Activated naive CD4-positive, alpha-beta T cell (primary cell): ENCODE data around the gene XPR1.

Experiments
- DNase-seq, 4 experiments: peaks; one replicate each; lab custom pipeline; 2025; lab: John Stamatoyannopoulos, UW

Gene XPR1

GRCh38 chr1:180892272-180892671 is 260.4 kb downstream of the XPR1 start:
- no peak for DNase-seq

DNA sequence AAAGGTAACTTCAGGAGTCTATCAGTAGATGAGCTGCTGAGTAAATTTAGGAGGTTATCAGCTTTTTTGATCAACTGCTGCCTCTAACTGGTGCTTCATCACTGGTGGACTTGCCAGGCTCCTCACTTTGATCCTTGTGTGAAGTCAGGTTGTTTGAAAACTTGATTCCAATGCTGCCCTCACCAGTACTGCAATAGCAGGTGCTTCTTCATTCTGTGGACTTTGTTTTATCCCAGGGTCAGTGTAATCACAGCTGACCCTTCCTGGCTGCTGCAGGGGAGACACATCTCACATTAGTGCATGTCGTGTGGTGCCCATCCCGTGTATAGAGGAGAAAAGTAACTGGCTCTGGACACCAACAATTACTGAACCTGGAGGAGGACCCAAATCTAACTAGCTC is 260.9 kb downstream of the XPR1 start:
- no peak for DNase-seq

- DNase-seq: no peak
These were observed 261.8 kb downstream of the XPR1 start for GRCh38 chr1:180893614-180894013.

DNA sequence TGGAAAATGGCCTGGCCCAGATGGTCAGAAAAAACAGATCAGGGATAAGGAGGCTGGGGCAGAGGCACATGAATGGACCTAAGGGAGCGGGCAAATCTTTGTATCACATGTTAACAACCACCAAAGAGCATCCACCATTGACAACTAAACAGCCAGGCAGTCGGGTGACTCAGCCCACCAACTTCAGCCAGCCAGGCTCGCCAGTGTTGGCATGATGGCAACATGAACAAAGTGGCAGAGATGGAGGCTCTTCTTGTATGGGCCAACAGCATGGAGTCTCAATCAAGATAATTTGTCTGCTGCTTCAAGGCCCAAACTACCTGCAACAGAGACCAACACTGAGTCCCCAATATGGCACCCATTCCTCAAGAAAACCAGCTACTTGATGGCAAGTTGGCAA is 264.3 kb downstream of the XPR1 start:
- no peak for DNase-seq

DNA sequence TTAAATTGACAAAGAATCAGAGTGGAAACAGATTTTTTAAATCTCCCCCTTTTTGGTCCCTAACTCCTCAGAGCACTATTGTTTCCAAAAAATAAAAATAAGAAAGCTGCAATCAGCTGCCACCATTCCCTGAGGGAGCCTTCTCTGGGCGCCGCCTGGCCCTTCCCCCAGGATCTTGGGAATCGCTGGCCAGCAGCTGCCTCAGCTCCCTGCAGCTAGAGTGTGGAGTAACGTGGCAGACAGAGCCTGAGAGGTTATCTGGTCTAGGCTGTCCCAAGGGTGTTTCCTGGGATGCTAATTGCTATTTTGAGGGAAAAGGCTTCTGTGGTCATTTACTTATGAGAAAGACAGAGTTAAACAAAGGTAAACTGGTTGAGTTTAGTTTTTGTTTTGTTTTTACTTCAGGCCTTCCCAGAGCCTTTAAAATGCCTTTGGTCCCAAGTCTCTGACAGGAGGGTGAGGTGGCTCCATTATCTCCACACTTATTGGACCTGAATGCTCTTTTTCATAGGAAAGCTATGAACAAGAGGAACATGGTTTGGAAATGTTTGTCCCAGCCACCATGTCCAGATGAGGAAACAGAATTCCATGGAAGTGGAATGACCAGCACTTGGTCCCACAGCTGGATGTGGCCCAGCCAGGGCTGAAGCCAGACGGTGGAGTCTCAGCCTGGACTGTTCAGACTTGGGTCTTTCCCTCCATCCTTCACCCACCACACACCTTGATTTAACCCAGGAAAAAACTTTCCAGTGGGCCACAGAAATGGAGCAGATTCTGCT is 266.8 kb downstream of the XPR1 start:
- no peak for DNase-seq

- no peak for DNase-seq
These were observed 267.4 kb downstream of the XPR1 start for GRCh38 chr1:180899262-180899661.

DNA sequence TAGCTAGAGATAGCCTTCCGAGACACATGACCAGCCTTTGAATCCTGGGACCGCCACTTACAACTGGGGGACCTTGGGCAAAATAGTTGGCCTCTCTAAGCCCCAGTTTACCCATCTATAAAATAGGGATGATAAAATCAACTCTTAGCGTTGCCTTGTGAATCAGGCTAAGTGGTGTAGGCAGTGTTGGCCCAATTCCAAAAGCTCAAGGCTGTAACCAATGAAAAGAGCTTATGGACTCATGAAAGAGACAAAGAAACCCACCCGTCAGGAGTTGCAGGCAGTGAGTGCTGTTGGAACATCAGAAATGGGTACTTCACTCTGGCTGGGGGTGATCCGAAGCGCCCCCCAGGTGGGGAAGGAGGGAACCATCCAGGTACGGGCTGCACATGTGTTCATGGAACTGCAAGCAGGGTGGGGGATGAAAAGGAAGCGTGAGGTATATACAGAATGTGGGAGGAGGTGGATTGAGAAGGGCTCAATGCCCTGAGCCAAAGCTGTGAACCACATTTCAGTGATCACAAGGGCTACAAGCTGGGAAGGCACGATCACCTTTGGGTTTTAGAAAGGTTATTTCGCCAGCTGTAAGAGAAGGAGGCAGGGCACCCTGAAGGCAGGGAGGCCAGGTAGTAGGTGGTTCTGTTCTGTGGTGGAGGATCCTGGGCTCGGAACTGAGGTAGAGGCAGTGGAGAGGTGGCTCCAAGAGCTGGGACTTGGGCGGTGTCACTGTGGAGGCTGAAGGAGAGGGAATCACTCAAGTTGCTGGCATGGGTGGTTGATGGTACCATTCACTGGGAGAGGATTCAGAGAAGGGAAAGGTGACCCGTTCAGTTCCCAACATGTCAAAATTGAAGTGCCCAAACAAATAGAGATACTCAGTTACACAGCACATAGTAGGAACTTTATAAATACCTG is 269.5 kb downstream of the XPR1 start:
- no peak for DNase-seq

DNA sequence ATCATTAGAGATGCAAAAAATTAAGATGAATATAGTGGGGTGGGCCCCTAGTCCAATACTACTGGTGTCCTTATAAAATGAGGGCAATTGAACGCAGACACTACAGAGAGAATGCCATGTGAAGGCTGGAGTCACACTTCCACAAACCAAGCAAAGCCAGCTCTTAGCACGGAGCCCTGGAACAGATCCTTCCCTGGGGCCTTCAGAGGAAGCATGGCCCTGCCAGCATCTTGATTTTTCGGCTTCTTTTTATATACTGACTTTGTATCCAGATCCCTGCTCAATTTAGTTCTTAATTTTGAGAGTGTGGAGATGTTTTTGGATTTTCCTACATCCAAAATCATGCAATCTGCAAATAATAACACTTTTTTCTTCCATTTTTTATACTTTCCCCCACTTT is 270.7 kb downstream of the XPR1 start:
- no peak for DNase-seq

GRCh38 chr1:180905927-180906326 is 274.1 kb downstream of the XPR1 start:
- no peak for DNase-seq

DNA sequence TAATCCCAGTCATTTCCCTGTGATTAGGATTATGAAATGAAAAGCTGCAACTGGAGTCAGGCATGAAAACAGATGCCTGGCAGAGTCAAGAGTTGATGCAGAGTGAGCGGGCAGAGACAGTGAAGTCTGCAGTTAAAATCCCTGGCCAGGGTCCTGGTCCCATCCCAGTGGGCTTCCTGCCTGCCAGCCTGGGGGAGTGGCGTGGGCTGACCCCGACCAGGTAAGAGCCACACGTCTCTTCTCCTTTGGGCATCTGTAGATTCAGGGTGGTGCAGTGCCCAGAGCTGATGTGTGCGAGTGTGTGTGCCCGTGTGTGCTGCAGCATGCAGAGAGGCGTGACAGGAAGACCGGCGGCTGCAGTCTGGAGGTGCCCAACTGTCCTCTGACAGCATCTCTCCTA is 274.7 kb downstream of the XPR1 start:
- DNase-seq: no peak

DNA sequence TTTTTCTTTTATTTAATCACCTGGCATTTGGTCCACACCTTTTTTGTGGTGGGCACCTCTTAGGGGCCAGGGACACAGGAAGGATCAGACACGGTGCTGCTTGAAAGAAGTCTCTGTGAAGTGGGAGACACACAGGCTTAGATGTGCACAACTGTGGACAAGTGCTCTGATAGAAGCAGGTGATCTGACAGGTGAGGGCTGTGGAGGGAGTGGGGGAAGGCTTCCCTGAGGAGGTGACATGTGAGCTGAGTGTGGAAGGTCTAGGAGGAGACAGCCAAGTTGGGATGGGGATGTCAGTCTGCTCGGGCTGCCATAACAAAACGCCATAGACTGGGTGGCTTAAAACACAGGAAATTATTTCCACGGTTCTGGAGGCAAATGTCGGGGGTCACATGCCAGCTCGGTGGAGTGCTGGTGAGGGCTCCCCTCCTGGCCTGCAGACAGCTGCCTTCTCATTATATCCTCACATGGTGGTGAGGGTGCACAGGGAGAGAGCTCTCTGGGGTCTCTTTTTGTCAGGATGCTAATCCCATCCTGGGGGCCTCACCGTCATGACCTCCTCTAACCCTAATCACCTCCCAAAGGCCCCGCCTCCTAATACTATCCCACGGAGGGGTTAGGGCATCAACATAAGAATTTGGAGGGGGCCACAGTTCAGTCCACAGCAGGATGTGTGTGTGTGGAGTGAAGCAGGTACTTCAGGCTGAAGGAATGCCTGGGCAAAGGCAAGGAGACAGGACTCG is 275.7 kb downstream of the XPR1 start:
- no peak for DNase-seq

GRCh38 chr1:180908074-180908765 is 276.4 kb downstream of the XPR1 start:
- no peak for DNase-seq

DNA sequence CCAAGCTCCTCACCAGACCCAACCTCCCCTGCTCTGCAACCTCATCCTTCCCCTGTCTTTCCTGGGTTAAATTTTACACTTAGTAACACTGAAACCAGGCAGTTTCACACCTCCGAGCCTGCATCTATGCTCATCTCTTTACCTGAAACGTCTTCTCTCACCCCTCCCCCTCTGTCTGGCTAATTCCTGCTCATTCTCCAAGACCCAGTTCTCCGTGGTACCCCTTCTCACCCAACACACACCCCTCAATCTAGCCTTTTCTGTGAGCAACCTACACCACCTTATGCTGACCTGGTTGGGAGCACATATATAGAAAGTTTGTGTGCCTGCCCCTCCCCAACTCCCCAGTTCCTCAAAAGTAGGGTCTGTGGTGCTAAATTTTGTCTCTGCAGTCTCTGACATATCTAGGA is 277.2 kb downstream of the XPR1 start:
- DNase-seq: no peak

DNA sequence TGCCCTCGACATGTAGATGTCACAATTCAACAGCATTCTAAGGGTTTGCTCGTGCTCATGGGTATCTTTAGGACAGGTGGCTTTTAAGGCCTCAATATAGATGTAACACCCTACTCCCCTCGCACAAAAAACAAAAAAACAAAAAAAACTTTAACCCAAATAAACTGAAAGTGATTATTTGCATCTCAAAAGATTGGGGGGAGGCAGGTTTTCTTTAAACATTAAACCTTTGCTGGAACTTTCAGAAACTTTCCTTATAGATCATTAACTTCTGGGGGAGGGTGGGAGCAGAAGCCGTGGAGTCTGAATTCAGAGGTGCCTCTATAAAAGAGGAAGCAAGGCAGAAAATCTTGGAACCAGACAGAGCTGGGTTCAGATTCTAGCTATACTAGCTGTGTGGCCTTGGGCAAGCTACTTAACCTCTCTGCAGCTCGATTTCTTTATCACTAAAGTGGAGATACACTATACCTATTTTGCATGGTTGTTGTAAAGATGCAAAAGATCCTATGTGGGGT is 277.7 kb downstream of the XPR1 start:
- DNase-seq: no peak

DNA sequence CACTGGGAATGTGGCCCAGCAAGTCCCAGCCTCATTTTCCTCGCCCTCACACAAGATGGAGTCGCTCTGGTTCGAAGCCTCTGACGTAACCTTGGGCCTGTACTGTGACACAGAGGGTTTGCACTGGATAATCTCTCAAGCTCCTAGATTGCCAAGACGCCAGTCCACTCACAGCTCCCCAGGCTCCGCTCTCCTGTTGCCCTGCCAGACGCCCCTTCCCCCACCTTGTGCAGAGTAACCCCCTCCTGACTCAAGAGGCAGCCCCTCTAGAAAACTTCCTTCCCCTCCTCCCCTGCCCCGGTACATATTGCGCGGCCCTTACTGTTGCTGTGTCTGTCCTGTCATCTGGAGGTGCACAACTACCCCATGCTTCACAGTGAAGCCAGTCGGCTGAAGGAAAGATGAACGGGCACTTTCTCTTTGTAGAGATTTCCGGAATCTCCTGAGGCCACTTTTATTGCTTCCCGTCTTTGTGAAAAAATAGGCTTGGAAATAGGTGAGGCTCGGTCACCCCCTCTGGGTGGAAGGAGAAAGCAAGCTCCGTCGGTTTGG is 279.9 kb downstream of the XPR1 start:
- no peak for DNase-seq

GRCh38 chr1:180912211-180912800 is 280.5 kb downstream of the XPR1 start:
- no peak for DNase-seq

GRCh38 chr1:180912801-180913565 is 281.2 kb downstream of the XPR1 start, which contains the start of gene KIAA1614:
Gene KIAA1614, plus strand, starts transcription at chr1:180912897. Its CDS starts 347 bp downstream, at chr1:180913244.
- DNase-seq: no peak

DNA sequence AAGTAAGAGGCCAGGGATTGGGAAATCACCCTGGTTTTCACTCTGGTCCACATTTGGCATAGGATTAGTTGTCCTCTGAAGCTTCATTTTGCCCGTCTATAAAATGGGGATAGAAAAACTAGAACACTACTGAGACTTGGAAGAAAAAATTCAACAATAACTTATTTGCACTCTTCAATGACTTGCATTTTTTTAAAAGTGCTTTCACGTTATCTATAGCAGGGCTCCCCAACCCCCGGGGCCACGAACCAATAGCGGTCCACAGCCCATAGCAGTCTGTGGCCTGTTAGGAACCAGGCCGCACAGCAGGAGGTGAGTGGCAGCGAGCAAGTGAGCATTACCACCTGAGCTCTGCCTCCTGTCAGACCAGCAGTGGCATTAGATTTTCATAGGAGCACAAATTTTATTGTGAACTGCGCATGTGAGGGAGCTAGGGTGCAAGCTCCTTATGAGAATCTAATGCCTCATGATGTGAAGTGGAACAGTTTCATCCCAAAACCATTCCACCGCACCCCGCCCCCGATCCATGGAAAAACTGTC is 283.7 kb downstream of the XPR1 start:
- no peak for DNase-seq

- no peak for DNase-seq
These were observed 284.4 kb downstream of the XPR1 start for GRCh38 chr1:180916012-180916770.
